Chondrocyte (in vitro differentiated cells): ENCODE results near the gene KDM2A. TPM values are rescaled to one million over a fixed set of nuclear protein-coding genes. Genes with fewer than 3 reads are reported as not detected.

Experiments used
- DNase-seq: peaks from one replicate; pipeline ENCODE4 v3.0.0; 2021; ENCODE audit warnings: mixed read lengths, low spot score
- H3K27ac Mint-ChIP-seq: one replicate; pipeline ENCODE4 v1.8.0; 2021; ENCODE audit warnings: mild to moderate bottlenecking, moderate library complexity, mixed read lengths; ENCODE audit not compliant: unreplicated experiment
- H3K27me3 Mint-ChIP-seq: 2 replicates; pipeline ENCODE4 v1.8.0; 2021; ENCODE audit warnings: low read depth, mixed read lengths
- H3K36me3 Mint-ChIP-seq: 2 replicates; pipeline ENCODE4 v1.8.0; 2021; ENCODE audit warnings: low read depth, mixed read lengths
- H3K4me1 Mint-ChIP-seq: 2 replicates; pipeline ENCODE4 v1.8.0; 2021; ENCODE audit warnings: low read depth, mild to moderate bottlenecking, mixed read lengths
- H3K4me3 Mint-ChIP-seq: one replicate; pipeline ENCODE4 v1.8.0; 2021; ENCODE audit warnings: mild to moderate bottlenecking, moderate library complexity, mixed read lengths; ENCODE audit not compliant: unreplicated experiment
- H3K9me3 Mint-ChIP-seq: 2 replicates; pipeline ENCODE4 v1.8.0; 2021; ENCODE audit warnings: low read depth, mixed read lengths
- CTCF ChIP-seq: fragments of 200-600 bp; sonication (generic); IDR thresholded peaks from 2 replicates; pipeline ENCODE4 v1.5.0; 2021; ENCODE audit warnings: antibody characterized with exemption, mild to moderate bottlenecking, moderate library complexity
- total RNA-seq: library from RNA; stranded (reverse); gene quantifications from 3 replicates; pipeline ENCODE4 v1.2.1, GENCODE V29; 2021

Gene KDM2A
- total RNA-seq, 1 donor from 2014 or later: 54.3 TPM

GRCh38 chr11:67272327-67273259 lies 153.5 kb downstream of the KDM2A start:
- DNase-seq: peak; percentile 79
- Mint-ChIP-seq H3K27me3 (no peaks in the 10 kb centered on the region), H3K4me3 (no peak overlapping the region), H3K9me3 (no peaks in the 10 kb centered on the region), H3K36me3 (no peaks in the 10 kb centered on the region), H3K27ac (peak overlapping the region; percentile 27), H3K4me1 (peaks cover 59% of the 10 kb centered on the region)
- TF ChIP-seq CTCF: no peak

GRCh38 chr11:67273260-67273990 lies 154.4 kb downstream of the KDM2A start:
- Mint-ChIP-seq H3K27ac (peak overlapping the region; percentile 17), H3K4me1 (peaks cover 55% of the 10 kb centered on the region), H3K27me3 (no peaks in the 10 kb centered on the region), H3K9me3 (no peaks in the 10 kb centered on the region), H3K4me3 (no peak overlapping the region), H3K36me3 (no peaks in the 10 kb centered on the region)
- peak; percentile 63 for DNase-seq
- TF ChIP-seq CTCF: no peak

- Mint-ChIP-seq H3K4me1 (peaks cover 42% of the 10 kb centered on the region), H3K36me3 (peaks cover 5% of the 10 kb centered on the region), H3K27me3 (no peaks in the 10 kb centered on the region), H3K9me3 (no peaks in the 10 kb centered on the region), H3K4me3 (no peak overlapping the region), H3K27ac (peak overlapping the region; percentile 36)
- TF ChIP-seq CTCF: no peak
- peak; percentile 87 for DNase-seq
Measured at GRCh38 chr11:67274768-67275605, 155.9 kb downstream of the KDM2A start.

- H3K27ac Mint-ChIP-seq: peak overlapping the region; percentile 36
- peaks cover 34% of the 10 kb centered on the region for H3K4me1 Mint-ChIP-seq
- H3K4me3 Mint-ChIP-seq: no peak overlapping the region
Measured at GRCh38 chr11:67275606-67276409, 156.7 kb downstream of the KDM2A start.

More at GRCh38 chr11:67275606-67276409, 156.7 kb downstream of the KDM2A start:
- peaks cover 7% of the 10 kb centered on the region for H3K36me3 Mint-ChIP-seq
- H3K9me3 Mint-ChIP-seq: no peaks in the 10 kb centered on the region
- no peaks in the 10 kb centered on the region for H3K27me3 Mint-ChIP-seq
- peak; percentile 82 for DNase-seq
- no peak for TF ChIP-seq CTCF
